Liver (tissue), 9 donors: Measurements from ENCODE around the gene HGFAC. TPM values are rescaled to one million over a fixed set of nuclear protein-coding genes. Genes with fewer than 3 reads are reported as not detected.

Source experiments
- DNase-seq: peaks from one replicate; pipeline ENCODE4 v3.0.0-alpha.2; 2017; ENCODE audit warnings: low spot score
- H3K27ac ChIP-seq, 2 donors: one replicate each; pipeline ENCODE4 v1.7.0; 2013; ENCODE audit warnings: inconsistent platforms in 2 of 2, low read length in 2 of 2, control low read depth in 1 of 2, low read depth in 1 of 2, mild to moderate bottlenecking in 1 of 2
- H3K27me3 ChIP-seq, 4 donors: one replicate each; pipeline versions ENCODE4 v1.6.1 to v1.7.0; 2013; ENCODE audit warnings: low read length in 3 of 4, inconsistent platforms in 1 of 4, mild to moderate bottlenecking in 1 of 4, moderate library complexity in 1 of 4; ENCODE audit not compliant: control insufficient read depth in 4 of 4, insufficient read depth in 4 of 4
- H3K36me3 ChIP-seq, 4 donors: one replicate each; pipeline versions ENCODE4 v1.6.1 to v1.7.0; 2013; ENCODE audit warnings: low read length in 3 of 4, mild to moderate bottlenecking in 3 of 4, low read depth in 1 of 4, moderate library complexity in 1 of 4; ENCODE audit not compliant: control insufficient read depth in 4 of 4, insufficient read depth in 3 of 4
- H3K4me1 ChIP-seq, 4 donors: one replicate each; pipeline versions ENCODE4 v1.6.1 to v1.7.0; 2013; ENCODE audit warnings: low read length in 3 of 4, mild to moderate bottlenecking in 3 of 4, moderate library complexity in 1 of 4; ENCODE audit not compliant: control insufficient read depth in 4 of 4, insufficient read depth in 4 of 4
- H3K4me3 ChIP-seq, 3 donors: one replicate each; pipeline versions ENCODE4 v1.6.1 to v1.7.0; 2013; ENCODE audit warnings: low read length in 3 of 3, control low read depth in 1 of 3, low read depth in 1 of 3, mild to moderate bottlenecking in 1 of 3
- H3K9ac ChIP-seq, 2 donors: one replicate each; pipeline ENCODE4 v1.7.0; 2013; ENCODE audit warnings: low read length in 2 of 2, mild to moderate bottlenecking in 2 of 2, moderate library complexity in 2 of 2, control low read depth in 1 of 2, low read depth in 1 of 2
- H3K9me3 ChIP-seq, 4 donors: one replicate each; pipeline versions ENCODE4 v1.6.1 to v1.7.0; 2013; ENCODE audit warnings: low read length in 3 of 4; ENCODE audit not compliant: control insufficient read depth in 4 of 4
- EGR1 ChIP-seq, 2 donors: IDR thresholded peaks; 2 replicates each; pipeline ENCODE4 v1.6.1; 2016 to 2018; ENCODE audit warnings: antibody characterized with exemption in 2 of 2, low read depth in 2 of 2
- FOXA1 ChIP-seq: IDR thresholded peaks from 2 replicates; pipeline ENCODE4 v1.6.1; 2016; ENCODE audit warnings: antibody characterized with exemption
- FOXA2 ChIP-seq: IDR thresholded peaks from 2 replicates; pipeline ENCODE4 v1.6.1; 2016; ENCODE audit warnings: antibody characterized with exemption
- GABPA ChIP-seq, 2 donors: IDR thresholded peaks in 1 of 2; conservative IDR thresholded peaks in 1 of 2; 2 replicates each; pipeline ENCODE4 v1.6.1; 2016; ENCODE audit warnings: antibody characterized with exemption in 2 of 2, mild to moderate bottlenecking in 1 of 2, moderate library complexity in 1 of 2
- HNF4A ChIP-seq, 2 donors: conservative IDR thresholded peaks; 2 replicates each; pipeline ENCODE4 v1.6.1; 2016; ENCODE audit warnings: antibody characterized with exemption in 2 of 2, mild to moderate bottlenecking in 2 of 2
- HNF4G ChIP-seq: IDR thresholded peaks from 2 replicates; pipeline ENCODE4 v1.6.1; 2016; ENCODE audit warnings: antibody characterized with exemption
- JUND ChIP-seq, 2 donors: IDR thresholded peaks; 2 replicates each; pipeline ENCODE4 v1.6.1; 2016; ENCODE audit warnings: antibody characterized with exemption in 2 of 2
- RXRA ChIP-seq, 2 donors: IDR thresholded peaks; 2 replicates each; pipeline ENCODE4 v1.6.1; 2017 to 2018; ENCODE audit warnings: antibody characterized with exemption in 2 of 2, mild to moderate bottlenecking in 1 of 2
- SP1 ChIP-seq: IDR thresholded peaks from 2 replicates; pipeline ENCODE4 v1.6.1; 2018; ENCODE audit warnings: antibody characterized with exemption, mild to moderate bottlenecking
- YY1 ChIP-seq: IDR thresholded peaks from 2 replicates; pipeline ENCODE4 v1.6.1; 2016; ENCODE audit warnings: antibody characterized with exemption, mild to moderate bottlenecking
- WGBS: extraction: QIAGEN DNeasy Blood & Tissue Kit; methylation state at CpG from one replicate; pipeline ENCODE4 v1.1.7; 2013; 5-methylcytosine and 5-hydroxymethylcytosine counted together
- polyA plus RNA-seq, 2 donors: library from polyadenylated mRNA; stranded (reverse) in 1 of 2; unstranded in 1 of 2; fragments of 200-250 nt in 1 of 2; fragments of >200 nt in 1 of 2; fragmentation: Nextera tagmentation in 1 of 2; extraction: Ambion mirVana in 1 of 2; gene quantifications; one replicate each; pipeline versions ENCODE4 v1.2.1 to v1.2.3, GENCODE V29; 2013 to 2015
- total RNA-seq, 2 donors: library from RNA; depleted of rRNA; stranded (reverse); fragments of >200 nt; gene quantifications; one replicate each; pipeline ENCODE4 v1.2.3, GENCODE V29; 2014
- TF ChIP-seq, protein P1 (sequence below): IDR thresholded peaks from 2 replicates; pipeline ENCODE4 v1.6.1; 2016; ENCODE audit warnings: antibody characterized with exemption, mild to moderate bottlenecking
- TF ChIP-seq, protein P2 (sequence below): IDR thresholded peaks from 2 replicates; pipeline ENCODE4 v1.6.1; 2016; ENCODE audit warnings: antibody characterized with exemption
- TF ChIP-seq, protein P3 (sequence below): IDR thresholded peaks from 2 replicates; pipeline ENCODE4 v1.6.1; 2016; ENCODE audit warnings: antibody characterized with exemption
- TF ChIP-seq, protein P4 (sequence below): fragments of 150-350 bp; IDR thresholded peaks from 2 replicates; pipeline ENCODE4 v1.5.1; 2017; ENCODE audit warnings: improper control_type of control experiment, low read depth, low read length; ENCODE audit not compliant: missing input control
- TF ChIP-seq, protein P5 (sequence below): IDR thresholded peaks from 2 replicates; pipeline ENCODE4 v1.6.1; 2016; ENCODE audit warnings: antibody characterized with exemption
- donor health status: healthy.
- donor health status: healthy.
- donor health status: healthy.
- donor health status: healthy.
- donor health status: healthy.

Gene HGFAC
- total and polyA plus RNA-seq, 4 donors: 23.3 to 133 (median 82.7) TPM

DNA sequence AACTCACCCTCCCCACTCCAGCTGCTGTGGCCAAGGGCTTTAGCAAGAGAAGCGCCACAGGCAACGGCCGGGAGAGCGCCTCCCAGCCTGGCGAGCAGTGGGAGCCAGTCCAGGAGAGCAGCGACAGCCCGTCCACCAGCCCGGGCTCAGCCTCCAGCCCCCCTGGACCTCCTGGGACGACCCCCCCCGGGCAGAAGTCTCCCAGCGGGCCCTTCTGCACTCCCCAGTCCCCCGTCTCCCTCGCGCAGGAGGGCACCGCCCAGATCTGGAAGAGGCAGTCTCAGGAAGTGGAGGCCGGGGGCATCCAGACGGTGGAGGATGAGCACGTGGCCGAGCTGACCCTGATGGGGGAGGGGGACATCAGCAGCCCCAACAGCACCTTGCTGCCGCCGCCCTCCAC lies 11.2 kb upstream of the HGFAC start:
- 83% methylated on average over 21 of the region's 21 CpGs for WGBS
- H3K36me3 ChIP-seq: peaks cover 2 to 15% (median 5%) of the 10 kb centered on the region in 4 donors
- no peak for TF ChIP-seq FOXA2
- TF ChIP-seq, protein P1, sequence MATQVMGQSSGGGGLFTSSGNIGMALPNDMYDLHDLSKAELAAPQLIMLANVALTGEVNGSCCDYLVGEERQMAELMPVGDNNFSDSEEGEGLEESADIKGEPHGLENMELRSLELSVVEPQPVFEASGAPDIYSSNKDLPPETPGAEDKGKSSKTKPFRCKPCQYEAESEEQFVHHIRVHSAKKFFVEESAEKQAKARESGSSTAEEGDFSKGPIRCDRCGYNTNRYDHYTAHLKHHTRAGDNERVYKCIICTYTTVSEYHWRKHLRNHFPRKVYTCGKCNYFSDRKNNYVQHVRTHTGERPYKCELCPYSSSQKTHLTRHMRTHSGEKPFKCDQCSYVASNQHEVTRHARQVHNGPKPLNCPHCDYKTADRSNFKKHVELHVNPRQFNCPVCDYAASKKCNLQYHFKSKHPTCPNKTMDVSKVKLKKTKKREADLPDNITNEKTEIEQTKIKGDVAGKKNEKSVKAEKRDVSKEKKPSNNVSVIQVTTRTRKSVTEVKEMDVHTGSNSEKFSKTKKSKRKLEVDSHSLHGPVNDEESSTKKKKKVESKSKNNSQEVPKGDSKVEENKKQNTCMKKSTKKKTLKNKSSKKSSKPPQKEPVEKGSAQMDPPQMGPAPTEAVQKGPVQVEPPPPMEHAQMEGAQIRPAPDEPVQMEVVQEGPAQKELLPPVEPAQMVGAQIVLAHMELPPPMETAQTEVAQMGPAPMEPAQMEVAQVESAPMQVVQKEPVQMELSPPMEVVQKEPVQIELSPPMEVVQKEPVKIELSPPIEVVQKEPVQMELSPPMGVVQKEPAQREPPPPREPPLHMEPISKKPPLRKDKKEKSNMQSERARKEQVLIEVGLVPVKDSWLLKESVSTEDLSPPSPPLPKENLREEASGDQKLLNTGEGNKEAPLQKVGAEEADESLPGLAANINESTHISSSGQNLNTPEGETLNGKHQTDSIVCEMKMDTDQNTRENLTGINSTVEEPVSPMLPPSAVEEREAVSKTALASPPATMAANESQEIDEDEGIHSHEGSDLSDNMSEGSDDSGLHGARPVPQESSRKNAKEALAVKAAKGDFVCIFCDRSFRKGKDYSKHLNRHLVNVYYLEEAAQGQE: no peak
- TF ChIP-seq JUND (IDR thresholded peaks at IDR 0.05): no peak
- no peak for TF ChIP-seq GABPA (IDR thresholded peaks at IDR 0.05 in 1 of 2, conservative IDR thresholded peaks at IDR 0.05 in 1 of 2)
- TF ChIP-seq, protein P2, sequence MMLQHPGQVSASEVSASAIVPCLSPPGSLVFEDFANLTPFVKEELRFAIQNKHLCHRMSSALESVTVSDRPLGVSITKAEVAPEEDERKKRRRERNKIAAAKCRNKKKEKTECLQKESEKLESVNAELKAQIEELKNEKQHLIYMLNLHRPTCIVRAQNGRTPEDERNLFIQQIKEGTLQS: no peak
- no peak for TF ChIP-seq FOXA1
- H3K4me1 ChIP-seq: peaks cover 0 to 9% (median 3%) of the 10 kb centered on the region in 4 donors
- no peaks in the 10 kb centered on the region for H3K27me3 ChIP-seq
- no peak for DNase-seq
- H3K9ac ChIP-seq: no peak overlapping the region
- H3K9me3 ChIP-seq: no peaks in the 10 kb centered on the region
- no peak overlapping the region for H3K27ac ChIP-seq
- no peak overlapping the region for H3K4me3 ChIP-seq

DNA sequence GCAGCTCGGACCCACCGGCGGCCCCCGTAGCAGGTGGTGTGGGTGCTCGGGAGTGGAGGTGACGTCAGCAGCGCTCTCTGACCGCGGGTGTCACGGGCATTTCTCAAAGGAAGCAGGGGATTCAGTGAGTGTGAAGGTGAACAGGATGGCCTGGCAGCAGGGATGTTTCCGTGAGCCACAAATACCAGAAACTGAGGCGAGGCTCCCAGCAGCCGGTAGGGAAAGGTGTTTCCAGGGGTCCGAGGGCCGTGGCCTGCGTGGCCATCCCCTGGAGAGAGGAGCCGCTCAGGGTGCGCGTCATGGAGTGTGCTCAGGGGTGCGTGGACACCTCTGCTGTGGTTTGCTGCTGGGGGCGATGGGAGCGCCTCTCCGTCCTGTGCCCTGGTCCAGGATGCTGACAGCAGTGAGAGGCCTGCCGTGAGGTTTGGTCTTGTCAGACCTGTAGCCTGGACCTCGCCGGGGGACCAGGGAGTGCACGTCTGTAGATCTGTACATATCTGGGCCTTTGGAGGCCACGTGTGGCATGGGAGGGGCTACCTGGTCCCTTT lies 10.2 kb upstream of the HGFAC start:
- no peak overlapping the region for H3K9ac ChIP-seq
- no peak for TF ChIP-seq FOXA1
- TF ChIP-seq SP1: no peak
- no peak for TF ChIP-seq GABPA (IDR thresholded peaks at IDR 0.05 in 1 of 2, conservative IDR thresholded peaks at IDR 0.05 in 1 of 2)
- TF ChIP-seq, protein P3, sequence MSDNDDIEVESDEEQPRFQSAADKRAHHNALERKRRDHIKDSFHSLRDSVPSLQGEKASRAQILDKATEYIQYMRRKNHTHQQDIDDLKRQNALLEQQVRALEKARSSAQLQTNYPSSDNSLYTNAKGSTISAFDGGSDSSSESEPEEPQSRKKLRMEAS: no peak
- no peak for TF ChIP-seq HNF4A (conservative IDR thresholded peaks at IDR 0.05)
- TF ChIP-seq YY1: no peak
- TF ChIP-seq EGR1 (IDR thresholded peaks at IDR 0.05; ENCODE audit: low read depth in 2 of 2): no peak
- TF ChIP-seq, protein P4, sequence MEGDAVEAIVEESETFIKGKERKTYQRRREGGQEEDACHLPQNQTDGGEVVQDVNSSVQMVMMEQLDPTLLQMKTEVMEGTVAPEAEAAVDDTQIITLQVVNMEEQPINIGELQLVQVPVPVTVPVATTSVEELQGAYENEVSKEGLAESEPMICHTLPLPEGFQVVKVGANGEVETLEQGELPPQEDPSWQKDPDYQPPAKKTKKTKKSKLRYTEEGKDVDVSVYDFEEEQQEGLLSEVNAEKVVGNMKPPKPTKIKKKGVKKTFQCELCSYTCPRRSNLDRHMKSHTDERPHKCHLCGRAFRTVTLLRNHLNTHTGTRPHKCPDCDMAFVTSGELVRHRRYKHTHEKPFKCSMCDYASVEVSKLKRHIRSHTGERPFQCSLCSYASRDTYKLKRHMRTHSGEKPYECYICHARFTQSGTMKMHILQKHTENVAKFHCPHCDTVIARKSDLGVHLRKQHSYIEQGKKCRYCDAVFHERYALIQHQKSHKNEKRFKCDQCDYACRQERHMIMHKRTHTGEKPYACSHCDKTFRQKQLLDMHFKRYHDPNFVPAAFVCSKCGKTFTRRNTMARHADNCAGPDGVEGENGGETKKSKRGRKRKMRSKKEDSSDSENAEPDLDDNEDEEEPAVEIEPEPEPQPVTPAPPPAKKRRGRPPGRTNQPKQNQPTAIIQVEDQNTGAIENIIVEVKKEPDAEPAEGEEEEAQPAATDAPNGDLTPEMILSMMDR: no peak
- TF ChIP-seq, protein P1: no peak
- no peak for TF ChIP-seq RXRA (IDR thresholded peaks at IDR 0.05)
- TF ChIP-seq, protein P5, sequence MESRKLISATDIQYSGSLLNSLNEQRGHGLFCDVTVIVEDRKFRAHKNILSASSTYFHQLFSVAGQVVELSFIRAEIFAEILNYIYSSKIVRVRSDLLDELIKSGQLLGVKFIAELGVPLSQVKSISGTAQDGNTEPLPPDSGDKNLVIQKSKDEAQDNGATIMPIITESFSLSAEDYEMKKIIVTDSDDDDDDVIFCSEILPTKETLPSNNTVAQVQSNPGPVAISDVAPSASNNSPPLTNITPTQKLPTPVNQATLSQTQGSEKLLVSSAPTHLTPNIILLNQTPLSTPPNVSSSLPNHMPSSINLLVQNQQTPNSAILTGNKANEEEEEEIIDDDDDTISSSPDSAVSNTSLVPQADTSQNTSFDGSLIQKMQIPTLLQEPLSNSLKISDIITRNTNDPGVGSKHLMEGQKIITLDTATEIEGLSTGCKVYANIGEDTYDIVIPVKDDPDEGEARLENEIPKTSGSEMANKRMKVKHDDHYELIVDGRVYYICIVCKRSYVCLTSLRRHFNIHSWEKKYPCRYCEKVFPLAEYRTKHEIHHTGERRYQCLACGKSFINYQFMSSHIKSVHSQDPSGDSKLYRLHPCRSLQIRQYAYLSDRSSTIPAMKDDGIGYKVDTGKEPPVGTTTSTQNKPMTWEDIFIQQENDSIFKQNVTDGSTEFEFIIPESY: no peak
- TF ChIP-seq HNF4G: no peak
- TF ChIP-seq JUND (IDR thresholded peaks at IDR 0.05): no peak
- H3K4me1 ChIP-seq: peaks cover 0 to 6% (median 3%) of the 10 kb centered on the region in 4 donors
- H3K27me3 ChIP-seq: no peaks in the 10 kb centered on the region
- H3K4me3 ChIP-seq: no peak overlapping the region
- peaks cover 2 to 15% (median 5%) of the 10 kb centered on the region in 4 donors for H3K36me3 ChIP-seq
- DNase-seq: no peak
- H3K9me3 ChIP-seq: no peaks in the 10 kb centered on the region
- 95% methylated on average over 28 of the region's 28 CpGs for WGBS
- no peak overlapping the region for H3K27ac ChIP-seq
